ENCODE measurements around the gene ANK3.

Gene ANK3

DNA sequence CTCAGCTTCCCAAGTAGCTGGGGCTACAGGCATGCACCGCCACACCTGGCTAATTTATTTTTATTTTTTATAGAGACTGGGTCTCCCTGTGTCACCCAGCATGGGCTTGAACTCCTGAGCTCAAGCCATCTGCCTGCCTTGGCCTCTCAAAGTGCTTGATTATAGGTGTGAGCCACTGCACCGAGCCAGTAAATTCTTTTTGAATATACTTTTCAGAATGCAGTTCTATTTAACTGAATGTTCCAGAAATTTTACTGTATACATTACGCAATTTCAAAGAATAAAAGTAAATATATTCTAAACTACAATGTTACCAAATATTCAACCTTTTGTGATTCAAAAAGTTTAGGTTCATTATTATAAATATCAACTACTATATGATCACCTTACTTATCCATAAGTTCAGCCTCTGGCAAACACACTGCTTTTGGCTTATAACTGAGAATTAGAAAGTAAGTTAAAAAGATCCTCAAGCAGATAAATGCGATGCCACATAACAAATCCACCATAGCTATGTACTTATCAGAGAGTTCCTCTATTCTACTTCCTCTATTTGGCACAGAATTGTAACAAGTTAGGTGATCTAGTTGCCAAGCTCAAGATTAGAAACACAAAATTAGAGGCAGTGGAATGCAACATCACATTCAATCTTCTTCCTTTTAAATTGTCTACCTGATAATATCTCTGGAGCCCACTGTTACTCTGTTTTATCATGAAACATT lies 118.2 kb downstream of the ANK3 start:
- no peak for DNase-seq

DNA sequence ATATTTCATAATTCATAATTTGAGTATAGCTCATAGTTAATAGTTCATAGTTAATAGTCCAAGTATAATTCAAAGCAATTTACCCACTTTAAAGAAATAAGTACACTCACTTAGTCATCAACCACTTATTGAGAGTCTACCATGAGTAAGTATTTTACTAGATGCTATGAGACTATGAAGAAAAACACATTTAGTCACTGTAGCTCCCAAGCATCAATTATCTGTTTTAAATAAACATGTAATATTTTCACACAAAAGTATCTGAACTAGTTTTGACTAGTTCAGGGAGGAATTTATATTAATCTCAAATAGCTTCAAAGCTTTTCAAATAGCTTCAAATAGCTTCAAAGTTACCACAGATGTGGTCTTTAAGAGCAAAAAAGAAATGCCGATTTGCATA lies 119.2 kb downstream of the ANK3 start:
- no peak for DNase-seq

DNA sequence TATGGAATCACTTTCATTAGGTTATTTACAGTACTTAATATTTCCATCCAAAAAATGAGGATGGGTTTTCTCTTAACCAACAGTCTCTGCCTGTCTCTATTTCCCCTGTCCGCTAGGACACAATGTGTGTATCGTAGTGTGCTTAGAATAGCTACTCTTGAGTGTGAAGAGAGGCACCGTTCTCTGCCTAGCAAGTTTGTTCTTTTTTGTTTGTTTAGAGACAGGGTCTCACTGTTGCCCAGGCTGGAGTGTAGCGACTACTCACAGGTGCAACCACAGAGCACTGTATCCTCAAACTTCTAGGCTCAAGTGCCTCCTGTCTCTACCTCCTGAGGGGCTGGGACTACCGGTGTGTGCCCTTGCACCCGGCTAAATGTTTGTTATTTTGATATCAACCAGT lies 121.9 kb downstream of the ANK3 start:
- DNase-seq, result no peak

DNA sequence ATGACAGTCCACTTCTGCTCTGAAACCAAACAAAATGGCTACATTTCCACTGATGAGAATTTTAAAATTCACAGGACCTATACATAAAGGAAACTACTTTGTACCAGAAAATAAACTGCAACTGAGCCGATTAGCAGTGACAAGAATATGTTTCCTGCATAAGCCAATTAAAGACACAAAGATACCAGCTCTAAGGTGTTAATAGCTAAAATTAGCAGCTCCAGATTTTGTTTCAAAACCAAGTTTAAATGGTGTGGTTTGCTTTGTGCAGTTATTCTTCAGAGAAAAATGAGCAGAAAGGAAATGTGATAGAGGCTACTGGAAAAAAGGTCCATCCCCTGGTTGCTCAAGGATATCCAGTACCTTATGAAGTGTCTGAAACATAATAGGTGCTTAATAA lies 123.2 kb downstream of the ANK3 start:
- no peak for DNase-seq

DNA sequence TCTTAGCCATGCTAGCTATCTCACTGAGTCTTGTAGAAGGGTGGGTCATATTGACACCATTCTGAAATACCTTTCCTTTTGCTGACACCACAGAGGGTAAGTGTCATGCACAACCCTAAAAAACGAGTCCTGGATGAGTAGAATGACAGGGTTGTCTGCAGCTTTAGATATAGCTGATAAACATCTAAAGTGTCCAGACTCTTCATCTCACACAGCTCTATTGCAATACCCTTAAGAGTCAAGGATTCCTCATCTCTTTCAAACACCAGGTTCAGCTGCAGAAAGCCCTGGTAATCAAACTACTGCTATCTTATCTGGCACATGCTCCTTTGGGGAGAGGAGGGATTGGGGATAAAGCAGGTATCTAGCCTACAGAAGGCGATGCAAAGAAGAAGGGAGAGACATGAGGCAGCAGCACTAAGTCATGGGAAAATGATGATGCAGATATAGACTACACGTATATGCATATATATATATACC lies 127.0 kb downstream of the ANK3 start:
- no peak for DNase-seq

DNA sequence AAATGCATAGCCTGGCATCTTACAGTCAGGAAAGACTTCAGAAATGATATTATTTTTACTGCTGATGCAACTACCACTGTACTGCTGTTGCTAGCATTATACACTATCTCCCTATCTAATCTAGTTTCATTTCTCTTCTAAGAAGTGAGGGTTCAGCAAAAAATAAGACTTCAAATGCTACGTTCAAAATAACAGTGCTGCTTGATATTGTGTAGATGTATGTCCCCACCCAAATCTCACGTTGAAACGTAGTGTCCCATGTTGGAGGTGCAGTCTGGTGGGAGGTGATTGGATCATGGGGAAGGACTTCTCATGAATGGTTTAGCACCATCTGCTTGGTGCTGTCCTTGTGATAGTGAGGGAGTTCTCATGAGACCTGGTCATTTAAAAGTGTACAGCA lies 129.4 kb downstream of the ANK3 start:
- DNase-seq, result no peak

DNA sequence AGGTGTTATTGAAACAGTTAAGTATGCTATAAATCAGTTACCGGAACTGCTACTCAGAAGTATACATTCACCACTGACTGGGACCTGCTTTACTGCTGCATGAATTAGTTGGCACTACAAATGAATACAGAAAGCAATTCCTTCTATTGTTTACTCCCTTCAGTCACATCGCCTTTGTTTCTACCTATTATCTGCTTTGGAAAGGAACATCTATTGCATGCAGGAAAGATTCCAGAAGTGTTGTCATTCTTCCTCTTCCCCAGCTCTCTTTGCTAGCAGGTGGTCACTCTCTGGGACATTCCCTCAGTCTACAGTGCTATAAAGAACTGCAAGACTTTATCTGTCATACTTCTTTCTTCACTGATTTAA lies 131.3 kb downstream of the ANK3 start:
- no peak for DNase-seq

DNA sequence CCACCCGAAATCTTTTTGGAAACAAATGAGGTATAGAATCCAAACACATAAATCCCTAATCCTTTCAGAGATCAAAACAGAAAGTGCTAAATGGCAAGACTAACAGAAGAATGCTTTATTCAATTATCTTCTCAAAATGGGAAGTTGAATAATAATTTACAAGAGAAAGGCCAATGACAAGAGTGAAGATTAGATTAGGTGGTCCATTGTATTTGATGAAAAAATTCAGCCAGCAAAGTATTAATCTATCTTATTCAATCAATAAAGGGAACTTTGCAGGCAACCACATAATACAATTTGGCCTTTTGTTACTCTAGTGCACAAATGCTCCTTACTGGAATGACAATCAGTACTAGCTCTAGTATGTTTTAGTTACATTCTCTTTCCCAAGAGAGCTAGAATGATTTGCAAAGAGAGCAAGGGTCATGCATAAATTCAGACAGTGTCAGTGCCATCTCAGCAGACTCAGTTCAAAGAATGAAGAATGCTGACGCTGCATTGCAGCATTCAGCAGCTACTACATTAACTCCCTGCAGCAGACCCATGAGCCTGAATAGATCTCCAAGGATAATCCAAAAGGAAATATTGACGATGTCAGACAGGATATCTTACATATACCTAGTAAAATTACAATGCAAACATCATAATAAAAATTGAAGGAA lies 131.8 kb downstream of the ANK3 start:
- DNase-seq, result no peak

DNA sequence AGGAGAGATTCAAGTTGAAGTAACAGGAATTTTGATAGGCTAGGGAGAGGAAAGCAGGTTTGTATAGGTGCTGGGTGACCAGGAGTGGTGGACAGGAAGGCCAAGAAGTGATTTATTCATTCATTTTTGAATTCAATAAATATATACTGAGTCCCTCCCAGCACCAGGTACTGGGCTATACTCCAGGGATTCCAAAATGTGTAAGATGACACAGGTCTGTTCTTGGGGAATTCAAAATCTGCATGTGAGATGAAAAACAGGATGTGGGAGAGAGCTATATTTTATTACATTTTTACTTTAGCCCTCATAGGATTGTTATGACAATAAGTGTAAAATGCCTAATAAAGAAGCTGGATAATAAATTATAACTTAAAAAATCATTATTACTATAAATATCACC lies 134.9 kb downstream of the ANK3 start:
- no peak for DNase-seq

DNA sequence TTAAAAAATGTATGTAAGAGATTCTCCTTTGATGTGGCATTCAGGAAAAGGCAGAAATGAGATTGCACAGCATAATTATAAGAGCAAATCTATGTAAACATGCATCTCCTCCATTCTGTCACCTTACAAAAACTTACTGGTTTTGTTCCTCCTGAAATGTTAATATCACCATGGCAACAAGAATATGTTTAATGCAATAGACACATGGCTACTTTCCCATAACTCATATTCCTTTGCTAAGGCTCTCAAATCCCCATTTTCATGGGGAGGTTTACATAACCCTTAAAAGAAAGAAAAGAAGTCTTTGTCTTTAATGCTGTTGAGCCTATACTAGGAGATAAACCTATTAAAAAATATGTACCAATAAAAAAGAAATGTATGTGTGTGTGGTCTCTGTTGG lies 136.2 kb downstream of the ANK3 start:
- no peak for DNase-seq

DNA sequence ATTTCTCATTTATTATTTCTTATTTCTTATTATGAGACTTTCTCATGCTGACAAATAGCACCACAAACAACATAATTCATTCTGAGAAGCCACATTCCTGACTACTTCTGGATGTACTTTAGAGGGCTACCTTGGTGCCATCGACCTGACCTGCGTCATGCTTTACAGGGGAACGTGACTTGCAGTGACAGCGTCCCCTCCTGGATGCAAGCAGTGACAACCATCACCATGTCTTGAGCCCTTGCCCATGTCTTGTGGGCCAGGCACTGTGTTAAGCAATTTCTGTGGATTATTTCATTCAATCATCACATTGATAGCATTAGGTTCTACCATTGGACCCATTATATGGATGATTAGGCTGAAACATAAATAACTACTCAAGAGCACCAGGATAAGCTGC lies 137.0 kb downstream of the ANK3 start:
- no peak for DNase-seq

DNA sequence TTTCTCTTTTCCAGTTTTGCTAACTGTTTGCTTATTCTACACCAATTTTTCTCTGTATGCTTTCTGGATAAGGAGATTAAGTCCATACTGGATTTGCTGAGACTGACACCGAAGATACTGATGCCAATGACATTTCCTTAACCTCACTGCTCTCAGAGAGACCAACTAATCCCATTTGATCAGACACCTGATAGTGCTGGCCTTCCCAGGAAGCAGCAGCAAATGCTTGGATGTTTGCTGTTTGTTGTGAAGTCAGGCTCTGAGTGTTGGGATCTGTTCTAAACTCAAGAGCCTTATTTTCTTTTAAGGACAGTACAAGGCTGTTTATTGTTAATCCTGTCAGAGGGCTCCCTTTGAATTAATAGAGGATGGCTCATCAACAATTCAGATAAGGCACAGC lies 143.3 kb downstream of the ANK3 start:
- no peak for DNase-seq

DNA sequence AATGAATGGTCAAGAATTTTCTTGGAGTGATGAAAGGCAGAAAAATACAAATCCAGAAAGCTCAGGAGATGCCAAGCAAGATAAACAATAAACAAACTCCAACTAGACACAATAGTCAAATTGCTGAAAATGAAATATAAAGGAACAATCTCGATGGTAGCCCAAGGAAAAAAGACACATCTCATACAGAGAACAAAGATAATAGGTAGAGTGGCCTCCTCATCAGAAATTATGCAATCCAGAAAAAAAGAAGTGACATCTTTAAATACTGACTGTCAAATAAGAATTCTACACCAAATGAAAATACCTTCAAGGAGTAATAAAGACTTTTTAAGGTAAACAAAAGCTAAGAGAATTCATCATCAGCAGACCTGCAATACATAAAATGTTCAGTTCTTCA lies 150.4 kb downstream of the ANK3 start:
- no peak for DNase-seq

DNA sequence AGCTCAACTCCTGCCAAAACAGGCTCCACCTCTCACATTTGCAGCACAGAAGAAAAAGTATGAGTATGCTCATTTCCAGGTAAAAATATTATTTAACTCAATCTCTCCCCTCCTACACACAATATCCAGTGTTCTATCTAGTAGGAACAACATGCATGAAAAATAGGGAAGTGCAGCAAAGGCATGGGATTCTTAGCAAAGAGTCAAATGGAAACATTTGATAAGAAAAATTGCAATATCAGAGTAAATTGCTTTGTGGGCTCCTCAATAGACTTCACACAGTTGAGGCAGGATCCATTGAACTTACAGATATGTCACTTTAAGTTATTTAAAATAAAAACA lies 150.9 kb downstream of the ANK3 start:
- no peak for DNase-seq

DNA sequence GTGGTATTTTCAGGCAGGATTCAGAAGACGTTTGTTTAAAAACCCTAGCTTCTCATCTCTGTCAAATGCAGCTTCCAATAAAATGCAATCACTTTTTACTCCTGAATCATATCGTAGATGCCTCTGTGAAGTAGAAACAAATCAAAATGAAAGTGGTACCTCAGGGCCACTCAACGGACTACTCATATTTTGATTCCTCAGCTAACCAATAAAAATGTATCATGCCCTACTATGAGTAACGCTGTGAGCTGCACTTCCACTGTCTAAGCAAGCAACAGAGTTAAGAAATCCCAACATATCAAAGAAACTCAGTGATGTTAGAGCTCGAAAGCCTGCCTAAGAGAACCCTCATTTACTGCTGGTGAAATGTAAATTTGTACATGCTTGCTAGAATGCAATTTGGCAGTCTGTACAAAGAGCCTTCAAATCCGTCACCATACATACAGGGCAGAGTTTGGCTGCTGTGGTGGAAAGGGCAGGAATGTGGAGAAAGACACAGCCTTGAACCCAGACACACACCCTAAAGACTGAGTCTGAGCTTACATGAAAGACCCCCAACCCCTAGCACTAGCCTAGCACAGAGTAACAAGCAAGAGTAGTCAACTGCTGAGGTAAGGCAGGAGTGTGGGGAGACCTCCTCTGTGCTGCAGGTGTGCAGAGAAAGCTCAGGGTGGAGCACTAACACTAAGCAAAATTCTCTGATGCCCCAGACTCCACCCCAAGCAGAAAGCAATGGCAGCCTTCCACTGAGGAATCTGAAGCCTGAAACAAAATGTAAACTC lies 151.5 kb downstream of the ANK3 start:
- DNase-seq, result no peak

DNA sequence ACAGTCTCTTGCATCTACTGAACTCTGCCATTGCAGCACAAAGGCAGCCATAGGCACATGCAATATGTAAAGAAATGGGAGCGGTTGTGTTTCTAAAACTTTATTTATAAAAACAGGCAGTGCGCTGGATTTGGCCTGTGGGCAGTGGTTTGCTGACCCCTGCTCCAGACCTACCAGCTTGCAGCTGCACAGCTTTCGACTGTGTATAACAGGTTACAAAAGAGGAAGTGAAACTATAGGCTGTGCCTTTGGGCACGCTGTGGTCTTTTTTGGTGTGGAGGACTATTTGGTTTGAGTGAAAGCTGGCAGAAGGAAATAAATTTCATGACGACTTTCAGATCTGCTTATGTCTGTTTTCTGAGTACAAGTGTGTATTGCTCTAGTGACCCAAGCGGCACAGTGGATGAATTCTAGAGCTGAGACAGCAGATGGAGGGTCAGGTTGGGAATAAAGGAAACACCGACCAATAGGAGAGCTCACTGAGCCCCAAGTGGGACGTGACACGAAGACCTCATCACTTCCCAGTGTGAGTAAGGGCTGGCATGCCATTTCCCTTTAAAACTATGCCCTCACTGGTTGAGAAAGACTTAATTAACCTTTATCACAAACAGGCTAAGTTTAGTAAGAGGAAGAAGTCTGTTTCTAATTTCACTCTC lies 152.7 kb downstream of the ANK3 start:
- no peak for DNase-seq

DNA sequence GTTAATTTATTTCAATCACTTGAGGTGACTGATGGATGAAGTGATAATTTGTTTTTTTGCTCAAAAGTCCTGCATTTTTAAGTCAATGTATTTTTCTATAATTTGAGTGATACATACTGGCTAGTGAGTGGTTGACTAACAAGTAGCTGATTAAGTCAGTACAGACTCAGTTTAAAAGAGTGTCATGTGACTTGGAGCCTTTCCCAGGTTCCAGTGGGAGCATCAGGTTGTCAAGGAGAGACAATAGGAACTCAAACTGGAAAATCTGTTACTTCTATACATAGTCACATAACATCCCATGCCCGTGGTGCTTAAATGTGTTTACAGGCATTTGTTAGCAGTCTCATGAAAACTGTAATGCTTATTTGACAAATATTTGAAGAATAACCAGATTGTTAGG lies 154.7 kb downstream of the ANK3 start:
- no peak for DNase-seq

DNA sequence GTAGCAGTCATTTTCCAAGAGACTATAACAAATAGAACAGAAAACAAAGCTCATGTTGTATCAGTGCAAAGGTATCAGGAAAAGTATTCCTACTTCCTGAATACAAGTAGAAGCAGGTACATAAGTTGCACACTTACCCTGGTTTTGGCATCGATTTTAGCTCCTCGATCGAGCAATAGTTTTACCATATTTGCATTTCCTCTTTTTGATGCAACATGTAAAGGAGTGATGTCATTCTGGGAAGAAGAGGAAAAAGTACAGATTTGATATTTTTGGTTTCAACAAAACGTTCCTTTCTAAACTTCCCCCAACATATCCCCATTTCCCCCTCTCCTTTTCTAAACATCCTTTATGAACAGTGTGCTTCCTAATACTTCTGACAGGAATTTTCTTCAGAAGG lies 155.1 kb downstream of the ANK3 start:
- DNase-seq, result no peak

DNA sequence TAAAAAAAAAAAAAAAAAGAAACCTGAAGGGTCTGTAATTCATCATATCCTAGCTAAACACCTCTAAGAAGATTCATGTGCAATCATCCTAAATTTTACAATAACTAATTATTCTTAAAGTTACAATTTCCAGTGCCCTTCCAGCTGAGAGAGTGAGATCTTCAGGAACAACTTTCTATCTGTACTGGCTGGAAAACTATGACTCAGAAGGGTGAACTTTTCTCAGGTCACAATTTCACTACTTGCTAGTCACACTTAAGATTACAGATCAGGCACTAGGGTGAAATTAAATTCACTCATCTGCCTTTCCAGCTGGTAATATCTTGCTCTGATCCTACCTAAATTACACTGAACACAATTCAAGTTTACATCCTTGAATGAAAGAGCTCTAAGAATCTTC lies 158.8 kb downstream of the ANK3 start:
- DNase-seq, result no peak

DNA sequence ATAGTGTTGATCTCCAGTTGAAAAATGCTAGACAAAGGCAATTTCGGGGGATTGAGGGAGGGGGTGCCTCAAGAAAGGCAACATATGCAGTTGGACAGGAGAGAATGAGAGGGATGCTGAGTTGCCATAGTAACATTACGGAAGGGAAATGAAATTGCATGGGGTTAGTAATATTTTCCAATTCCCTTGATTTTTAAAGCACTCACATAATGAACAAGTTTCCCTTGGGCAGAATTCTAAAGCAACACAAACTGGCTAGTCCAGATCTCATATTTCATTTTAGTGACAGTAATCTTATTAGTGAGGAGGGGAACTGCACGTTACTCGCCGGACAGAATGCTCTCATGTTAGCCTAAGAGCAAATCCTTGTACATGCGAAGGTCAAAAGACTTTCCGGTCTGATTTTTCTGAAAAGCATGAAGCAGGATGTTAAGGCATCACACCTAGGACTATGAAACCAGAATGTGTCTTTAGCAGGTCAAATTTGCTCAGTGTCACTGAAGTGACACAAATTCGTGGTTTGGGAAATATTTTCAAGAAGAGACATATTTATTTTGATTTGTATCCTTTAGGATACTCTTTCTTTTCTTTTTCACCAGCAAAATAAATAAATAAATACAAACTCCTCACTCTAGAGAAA lies 165.5 kb downstream of the ANK3 start:
- no peak for DNase-seq

DNA sequence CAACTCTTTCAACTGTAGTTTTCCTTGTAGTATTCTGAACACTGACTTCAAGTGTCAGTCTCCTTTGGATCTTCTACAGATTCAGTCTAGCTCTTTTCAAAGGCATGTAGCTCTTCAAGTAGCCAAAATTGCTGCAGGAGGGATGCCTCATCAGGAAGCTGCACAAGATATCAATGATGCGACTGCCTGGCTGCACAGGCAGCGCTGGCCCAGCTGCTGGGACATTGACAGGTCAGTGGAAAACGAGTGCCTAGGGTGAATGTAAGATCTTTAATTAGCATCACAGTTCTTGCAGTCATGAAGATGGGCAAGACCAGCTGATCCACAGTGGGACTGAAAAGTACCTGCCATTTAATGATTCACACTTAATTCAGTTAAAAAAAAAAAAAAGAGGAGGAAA lies 167.6 kb downstream of the ANK3 start:
- no peak for DNase-seq

DNA sequence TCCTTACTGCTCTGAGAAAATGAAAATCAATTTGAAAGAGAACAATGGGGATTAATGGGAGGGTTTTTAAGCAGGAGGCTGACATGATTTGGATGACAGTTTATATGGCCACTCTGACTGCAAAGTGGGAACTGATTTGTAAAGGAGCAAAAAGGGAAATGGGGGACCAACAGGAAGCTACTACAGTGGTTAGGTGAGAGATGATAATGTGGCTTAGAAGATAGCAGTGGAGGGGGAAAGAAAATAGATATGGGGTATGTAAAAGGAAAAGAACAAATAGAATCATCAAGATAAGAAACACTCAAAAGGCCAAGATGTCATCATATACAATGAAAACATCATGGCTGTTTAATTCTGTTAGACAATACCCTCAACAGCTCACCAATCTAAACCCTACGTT lies 177.5 kb downstream of the ANK3 start:
- no peak for DNase-seq

DNA sequence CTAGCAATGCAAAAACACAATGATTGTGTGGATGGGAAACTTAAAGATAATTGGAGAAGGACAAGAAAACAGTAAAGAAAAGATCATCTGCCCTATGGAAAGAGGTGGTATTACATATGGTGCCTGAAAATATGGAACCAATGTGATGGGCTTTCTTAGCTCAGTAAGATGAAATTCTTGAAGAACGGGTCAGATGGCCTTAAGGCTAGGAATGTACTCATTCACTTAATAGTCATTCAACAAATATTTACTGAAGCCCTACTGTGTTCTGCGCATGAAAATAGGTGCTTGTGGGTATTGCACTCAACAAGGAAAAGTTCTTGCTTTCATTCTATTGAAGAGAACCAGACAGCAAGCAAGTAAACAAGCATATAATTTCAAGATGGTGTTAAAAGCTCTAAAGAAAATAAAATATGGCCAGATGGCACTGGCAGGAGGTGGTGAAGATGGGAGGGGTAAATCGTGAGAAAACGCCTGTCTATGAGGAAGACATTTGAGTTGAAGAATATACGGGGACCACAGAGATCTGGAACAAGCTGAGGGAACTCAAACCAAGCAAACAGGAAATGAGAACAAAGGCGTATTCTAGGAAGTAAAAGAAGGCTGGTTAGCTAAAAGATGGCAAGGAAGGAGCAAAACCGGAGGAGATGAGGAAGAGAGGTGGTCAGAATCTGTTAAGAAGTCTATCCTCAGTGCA lies 179.7 kb downstream of the ANK3 start:
- DNase-seq, result peak; percentile 4
